ENCODE data around the gene XYLT1.

- TF ChIP-seq CTCF (IDR thresholded peaks at IDR 0.05) (no peak), POLR2A (IDR thresholded peaks at IDR 0.05) (no peak)
These were observed 302.6 kb downstream of the XYLT1 start for GRCh38 chr16:17168181-17168580.
